A549 (cell line): ENCODE results near the gene GAREM1.

Experiments used
- BHLHE40 ChIP-seq: IDR thresholded peaks from 2 replicates; pipeline ENCODE4 v1.6.1; 2012; ENCODE audit warnings: low read depth, low read length, inconsistent platforms
- CEBPB ChIP-seq, 2 experiments: fragments of >200 bp in 1 of 2; sonication (Bioruptor Twin) in 1 of 2; formaldehyde crosslinking in 1 of 2; IDR thresholded peaks; 2 replicates each; pipeline ENCODE4 v1.6.1; 2012 to 2016
- EP300 ChIP-seq, 2 experiments: fragments of >200 bp; sonication (Bioruptor Twin); formaldehyde crosslinking; IDR thresholded peaks; 2 replicates in 1 of 2; 3 replicates in 1 of 2; pipeline ENCODE4 v1.6.1; 2016 to 2017
- FOSL2 ChIP-seq, 2 experiments: fragments of 450-650 bp in 1 of 2; fragments of >200 bp in 1 of 2; sonication (Bioruptor Twin) in 1 of 2; formaldehyde crosslinking; IDR thresholded peaks; 2 replicates each; pipeline versions ENCODE4 v1.5.0 to v1.6.1; 2016 to 2020; ENCODE audit warnings: mild to moderate bottlenecking in 1 of 2, moderate library complexity in 1 of 2
- JUN ChIP-seq, 2 experiments: fragments of >200 bp; sonication (Bioruptor Twin); formaldehyde crosslinking; IDR thresholded peaks; 2 replicates in 1 of 2; 3 replicates in 1 of 2; pipeline ENCODE4 v1.6.1; 2016 to 2017
- KDM5A ChIP-seq: fragments of 200-600 bp; sonication (generic); IDR thresholded peaks from 2 replicates; pipeline ENCODE4 v1.6.1; 2016; ENCODE audit warnings: antibody characterized with exemption, mild to moderate bottlenecking
- POLR2A ChIP-seq: IDR thresholded peaks from 2 replicates; pipeline ENCODE4 v1.6.1; 2012; ENCODE audit warnings: mild to moderate bottlenecking, low read length
- POLR2AphosphoS2 ChIP-seq: conservative IDR thresholded peaks from 2 replicates; pipeline ENCODE4 v1.6.1; 2012; ENCODE audit warnings: low read length, improper control_type of control experiment, inconsistent platforms
- RFX5 ChIP-seq: fragments of 450-650 bp; IDR thresholded peaks from 2 replicates; pipeline ENCODE4 v1.7.1; 2014; ENCODE audit warnings: antibody characterized with exemption, mild to moderate bottlenecking, moderate library complexity
- TF ChIP-seq, protein P1 (sequence below): fragments of 450-650 bp; IDR thresholded peaks from 2 replicates; pipeline ENCODE4 v1.6.1; 2014; ENCODE audit warnings: antibody characterized with exemption
- TF ChIP-seq, protein P2 (sequence below): fragments of >200 bp; sonication (Bioruptor Twin); formaldehyde crosslinking; IDR thresholded peaks from 3 replicates; pipeline ENCODE4 v1.5.1; 2016
- TF ChIP-seq, protein P3 (sequence below): IDR thresholded peaks from 2 replicates; pipeline ENCODE4 v1.6.1; 2012; ENCODE audit warnings: low read depth, borderline replicate concordance

DNA sequence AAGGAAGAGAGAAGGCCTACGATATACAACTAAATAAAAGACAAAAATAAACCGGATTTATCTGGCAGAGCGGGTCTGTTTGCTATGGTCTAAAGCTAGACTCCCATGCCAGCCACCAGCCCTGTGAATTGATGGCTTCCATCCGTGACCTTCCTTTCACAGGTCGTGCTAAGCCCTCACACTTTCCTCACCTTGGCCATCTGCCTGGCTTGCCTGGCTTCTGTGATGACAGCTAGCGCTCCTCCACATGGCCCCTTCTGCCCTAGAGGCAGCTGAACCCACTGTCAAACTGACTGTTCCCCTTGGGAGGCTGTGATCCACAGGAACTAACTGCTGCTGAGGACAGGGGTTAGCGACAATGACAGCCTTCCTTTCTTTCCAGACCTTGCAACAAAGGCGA lies 32.5 kb downstream of the GAREM1 start:
- no peak for TF ChIP-seq EP300 (IDR thresholded peaks at IDR 0.05)
- TF ChIP-seq CEBPB (IDR thresholded peaks at IDR 0.05): no peak
- no peak for TF ChIP-seq KDM5A
- TF ChIP-seq, protein P1, sequence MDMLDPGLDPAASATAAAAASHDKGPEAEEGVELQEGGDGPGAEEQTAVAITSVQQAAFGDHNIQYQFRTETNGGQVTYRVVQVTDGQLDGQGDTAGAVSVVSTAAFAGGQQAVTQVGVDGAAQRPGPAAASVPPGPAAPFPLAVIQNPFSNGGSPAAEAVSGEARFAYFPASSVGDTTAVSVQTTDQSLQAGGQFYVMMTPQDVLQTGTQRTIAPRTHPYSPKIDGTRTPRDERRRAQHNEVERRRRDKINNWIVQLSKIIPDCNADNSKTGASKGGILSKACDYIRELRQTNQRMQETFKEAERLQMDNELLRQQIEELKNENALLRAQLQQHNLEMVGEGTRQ: no peak
- TF ChIP-seq BHLHE40: no peak
- TF ChIP-seq, protein P2, sequence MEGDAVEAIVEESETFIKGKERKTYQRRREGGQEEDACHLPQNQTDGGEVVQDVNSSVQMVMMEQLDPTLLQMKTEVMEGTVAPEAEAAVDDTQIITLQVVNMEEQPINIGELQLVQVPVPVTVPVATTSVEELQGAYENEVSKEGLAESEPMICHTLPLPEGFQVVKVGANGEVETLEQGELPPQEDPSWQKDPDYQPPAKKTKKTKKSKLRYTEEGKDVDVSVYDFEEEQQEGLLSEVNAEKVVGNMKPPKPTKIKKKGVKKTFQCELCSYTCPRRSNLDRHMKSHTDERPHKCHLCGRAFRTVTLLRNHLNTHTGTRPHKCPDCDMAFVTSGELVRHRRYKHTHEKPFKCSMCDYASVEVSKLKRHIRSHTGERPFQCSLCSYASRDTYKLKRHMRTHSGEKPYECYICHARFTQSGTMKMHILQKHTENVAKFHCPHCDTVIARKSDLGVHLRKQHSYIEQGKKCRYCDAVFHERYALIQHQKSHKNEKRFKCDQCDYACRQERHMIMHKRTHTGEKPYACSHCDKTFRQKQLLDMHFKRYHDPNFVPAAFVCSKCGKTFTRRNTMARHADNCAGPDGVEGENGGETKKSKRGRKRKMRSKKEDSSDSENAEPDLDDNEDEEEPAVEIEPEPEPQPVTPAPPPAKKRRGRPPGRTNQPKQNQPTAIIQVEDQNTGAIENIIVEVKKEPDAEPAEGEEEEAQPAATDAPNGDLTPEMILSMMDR: no peak
- TF ChIP-seq POLR2A: no peak
- TF ChIP-seq RFX5: no peak
- TF ChIP-seq FOSL2 (IDR thresholded peaks at IDR 0.05): no peak
- TF ChIP-seq FOSL2 (CRISPR knock-in tag; IDR thresholded peaks at IDR 0.05): no peak
- TF ChIP-seq, protein P3, sequence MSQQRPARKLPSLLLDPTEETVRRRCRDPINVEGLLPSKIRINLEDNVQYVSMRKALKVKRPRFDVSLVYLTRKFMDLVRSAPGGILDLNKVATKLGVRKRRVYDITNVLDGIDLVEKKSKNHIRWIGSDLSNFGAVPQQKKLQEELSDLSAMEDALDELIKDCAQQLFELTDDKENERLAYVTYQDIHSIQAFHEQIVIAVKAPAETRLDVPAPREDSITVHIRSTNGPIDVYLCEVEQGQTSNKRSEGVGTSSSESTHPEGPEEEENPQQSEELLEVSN: no peak
- no peak for TF ChIP-seq POLR2AphosphoS2
- TF ChIP-seq JUN (IDR thresholded peaks at IDR 0.05): no peak
